ENCODE data around the gene CLSTN3.
A peak's percentile ranks its signal among the peaks of the same experiment; 100 is the strongest.

CLSTN3 gene

GRCh38 chr12:7107636-7108002 is 22.6 kb upstream of the CLSTN3 start:
- Histone ChIP-seq H3K9ac (ENCODE audit: low read depth, low read length) (peak overlapping the region; percentile 86), H3K9me3 (replicated peaks; ENCODE audit: low read length) (no peaks in the 10 kb centered on the region), H3K4me1 (ENCODE audit: control insufficient read depth, insufficient read depth, low read length) (peaks cover 13% of the 10 kb centered on the region), H3K4me3 (ENCODE audit: low read length) (peak overlapping the region; percentile 78), H3K36me3 (ENCODE audit: insufficient read depth, low read length) (no peaks in the 10 kb centered on the region), H3K4me2 (ENCODE audit: low read length) (peak overlapping the region; percentile 87), H3K27me3 (ENCODE audit: control insufficient read depth, insufficient read depth, low read length) (no peaks in the 10 kb centered on the region)

- Histone ChIP-seq H3K27me3 (ENCODE audit: control insufficient read depth, insufficient read depth, low read length) (no peaks in the 10 kb centered on the region), H3K9ac (ENCODE audit: low read depth, low read length) (peak overlapping the region; percentile 86), H3K4me1 (ENCODE audit: control insufficient read depth, insufficient read depth, low read length) (peaks cover 13% of the 10 kb centered on the region), H3K4me3 (ENCODE audit: low read length) (peak overlapping the region; percentile 78), H3K36me3 (ENCODE audit: insufficient read depth, low read length) (no peaks in the 10 kb centered on the region), H3K9me3 (replicated peaks; ENCODE audit: low read length) (no peaks in the 10 kb centered on the region), H3K4me2 (ENCODE audit: low read length) (peak overlapping the region; percentile 87)
Measured at GRCh38 chr12:7108003-7108795, 22.0 kb upstream of the CLSTN3 start.

- Histone ChIP-seq H3K36me3 (ENCODE audit: insufficient read depth, low read length) (peaks cover under 1% of the 10 kb centered on the region), H3K9me3 (replicated peaks; ENCODE audit: low read length) (no peaks in the 10 kb centered on the region), H3K4me3 (ENCODE audit: low read length) (peak within 1 kb of the TSS; percentile 78), H3K27me3 (ENCODE audit: control insufficient read depth, insufficient read depth, low read length) (no peaks in the 10 kb centered on the region), H3K9ac (ENCODE audit: low read depth, low read length) (peak within 1 kb of the TSS; percentile 86), H3K4me2 (ENCODE audit: low read length) (peak within 1 kb of the TSS; percentile 87), H3K4me1 (ENCODE audit: control insufficient read depth, insufficient read depth, low read length) (peaks cover 13% of the 10 kb centered on the region)
Measured at GRCh38 chr12:7108796-7109571, 21.2 kb upstream of the CLSTN3 start, which contains the start of gene C1RL. C1RL (minus strand) TSS chr12:7109214; CDS start chr12:7109180, 34 bp downstream.

- peaks cover 6% of the 10 kb centered on the region for H3K36me3 ChIP-seq (ENCODE audit: insufficient read depth, low read length)
- H3K27me3 ChIP-seq (ENCODE audit: control insufficient read depth, insufficient read depth, low read length): no peaks in the 10 kb centered on the region
- peak overlapping the region; percentile 78 for H3K4me3 ChIP-seq (ENCODE audit: low read length)
- H3K4me1 ChIP-seq (ENCODE audit: control insufficient read depth, insufficient read depth, low read length): peaks cover 13% of the 10 kb centered on the region
- peak overlapping the region; percentile 86 for H3K9ac ChIP-seq (ENCODE audit: low read depth, low read length)
- H3K4me2 ChIP-seq (ENCODE audit: low read length): peak overlapping the region; percentile 82
- no peaks in the 10 kb centered on the region for H3K9me3 ChIP-seq (replicated peaks; ENCODE audit: low read length)
Measured at GRCh38 chr12:7109572-7109920, 20.6 kb upstream of the CLSTN3 start.

GRCh38 chr12:7110661-7111060 is 19.5 kb upstream of the CLSTN3 start:
- H3K4me2 ChIP-seq (ENCODE audit: low read length): no peak overlapping the region
- H3K4me1 ChIP-seq (ENCODE audit: control insufficient read depth, insufficient read depth, low read length): peaks cover 13% of the 10 kb centered on the region
- H3K36me3 ChIP-seq (ENCODE audit: insufficient read depth, low read length): peaks cover 11% of the 10 kb centered on the region

GRCh38 chr12:7112041-7112440 is 18.1 kb upstream of the CLSTN3 start:
- H3K36me3 ChIP-seq (ENCODE audit: insufficient read depth, low read length): peaks cover 17% of the 10 kb centered on the region
- H3K4me1 ChIP-seq (ENCODE audit: control insufficient read depth, insufficient read depth, low read length): peaks cover 13% of the 10 kb centered on the region
- H3K4me2 ChIP-seq (ENCODE audit: low read length): no peak overlapping the region
- H3K9ac ChIP-seq (ENCODE audit: low read depth, low read length): no peak overlapping the region
- no peak overlapping the region for H3K4me3 ChIP-seq (ENCODE audit: low read length)
- no peaks in the 10 kb centered on the region for H3K27me3 ChIP-seq (ENCODE audit: control insufficient read depth, insufficient read depth, low read length)
- no peaks in the 10 kb centered on the region for H3K9me3 ChIP-seq (replicated peaks; ENCODE audit: low read length)

More at GRCh38 chr12:7110661-7111060, 19.5 kb upstream of the CLSTN3 start:
- H3K4me3 ChIP-seq (ENCODE audit: low read length): no peak overlapping the region
- no peak overlapping the region for H3K9ac ChIP-seq (ENCODE audit: low read depth, low read length)
- no peaks in the 10 kb centered on the region for H3K9me3 ChIP-seq (replicated peaks; ENCODE audit: low read length)
- no peaks in the 10 kb centered on the region for H3K27me3 ChIP-seq (ENCODE audit: control insufficient read depth, insufficient read depth, low read length)

- Histone ChIP-seq H3K4me3 (ENCODE audit: low read length) (no peak overlapping the region), H3K36me3 (ENCODE audit: insufficient read depth, low read length) (peaks cover 22% of the 10 kb centered on the region), H3K9ac (ENCODE audit: low read depth, low read length) (no peak overlapping the region), H3K9me3 (replicated peaks; ENCODE audit: low read length) (no peaks in the 10 kb centered on the region), H3K4me2 (ENCODE audit: low read length) (no peak overlapping the region), H3K4me1 (ENCODE audit: control insufficient read depth, insufficient read depth, low read length) (peaks cover 5% of the 10 kb centered on the region), H3K27me3 (ENCODE audit: control insufficient read depth, insufficient read depth, low read length) (no peaks in the 10 kb centered on the region)
Measured at GRCh38 chr12:7113389-7113871, 16.7 kb upstream of the CLSTN3 start.

GRCh38 chr12:7114008-7114407 is 16.2 kb upstream of the CLSTN3 start:
- Histone ChIP-seq H3K36me3 (ENCODE audit: insufficient read depth, low read length) (peaks cover 22% of the 10 kb centered on the region), H3K4me1 (ENCODE audit: control insufficient read depth, insufficient read depth, low read length) (peaks cover 5% of the 10 kb centered on the region), H3K9ac (ENCODE audit: low read depth, low read length) (no peak overlapping the region), H3K4me2 (ENCODE audit: low read length) (no peak overlapping the region), H3K27me3 (ENCODE audit: control insufficient read depth, insufficient read depth, low read length) (no peaks in the 10 kb centered on the region), H3K4me3 (ENCODE audit: low read length) (no peak overlapping the region), H3K9me3 (replicated peaks; ENCODE audit: low read length) (no peaks in the 10 kb centered on the region)

- Histone ChIP-seq H3K4me1 (ENCODE audit: control insufficient read depth, insufficient read depth, low read length) (no peaks in the 10 kb centered on the region), H3K27me3 (ENCODE audit: control insufficient read depth, insufficient read depth, low read length) (no peaks in the 10 kb centered on the region), H3K4me2 (ENCODE audit: low read length) (no peak overlapping the region), H3K36me3 (ENCODE audit: insufficient read depth, low read length) (peaks cover 22% of the 10 kb centered on the region), H3K9me3 (replicated peaks; ENCODE audit: low read length) (no peaks in the 10 kb centered on the region), H3K9ac (ENCODE audit: low read depth, low read length) (no peak overlapping the region), H3K4me3 (ENCODE audit: low read length) (no peak overlapping the region)
Measured at GRCh38 chr12:7114851-7115250, 15.3 kb upstream of the CLSTN3 start.

GRCh38 chr12:7116196-7116595 is 14.0 kb upstream of the CLSTN3 start:
- Histone ChIP-seq H3K9me3 (replicated peaks; ENCODE audit: low read length) (no peaks in the 10 kb centered on the region), H3K36me3 (ENCODE audit: insufficient read depth, low read length) (peaks cover 22% of the 10 kb centered on the region), H3K4me2 (ENCODE audit: low read length) (no peak overlapping the region), H3K9ac (ENCODE audit: low read depth, low read length) (no peak overlapping the region), H3K4me1 (ENCODE audit: control insufficient read depth, insufficient read depth, low read length) (no peaks in the 10 kb centered on the region), H3K4me3 (ENCODE audit: low read length) (no peak overlapping the region), H3K27me3 (ENCODE audit: control insufficient read depth, insufficient read depth, low read length) (no peaks in the 10 kb centered on the region)

GRCh38 chr12:7116916-7117315 is 13.3 kb upstream of the CLSTN3 start:
- Histone ChIP-seq H3K4me1 (ENCODE audit: control insufficient read depth, insufficient read depth, low read length) (no peaks in the 10 kb centered on the region), H3K9me3 (replicated peaks; ENCODE audit: low read length) (no peaks in the 10 kb centered on the region), H3K4me3 (ENCODE audit: low read length) (no peak overlapping the region), H3K9ac (ENCODE audit: low read depth, low read length) (no peak overlapping the region), H3K36me3 (ENCODE audit: insufficient read depth, low read length) (peaks cover 22% of the 10 kb centered on the region), H3K27me3 (ENCODE audit: control insufficient read depth, insufficient read depth, low read length) (no peaks in the 10 kb centered on the region), H3K4me2 (ENCODE audit: low read length) (no peak overlapping the region)

Measured in skeletal muscle satellite cell (primary cell).